ENCODE data around the gene PCDH7. TPM values are rescaled to one million over a fixed set of nuclear protein-coding genes. Genes with fewer than 3 reads are reported as not detected.

Gene PCDH7
- total RNA-seq, 2 donors from 2014 or later = 4.7 to 18.0 TPM

GRCh38 chr4:30753316-30753715 is 33.1 kb downstream of the PCDH7 start:
- no peak overlapping the region for H3K9ac ChIP-seq (ENCODE audit: low read depth in 2 of 2, low read length in 2 of 2)
- intact Hi-C loops (cut with DNase I) = no loop called here

GRCh38 chr4:30754021-30754420 is 33.9 kb downstream of the PCDH7 start:
- DNase-seq = no peak
- TF ChIP-seq CTCF (IDR thresholded peaks at IDR 0.05) = no peak
- Histone ChIP-seq H3K4me3 (no peak overlapping the region), H3K27me3 (no peaks in the 10 kb centered on the region), H3K27ac (no peak overlapping the region), H3K9me3 (no peaks in the 10 kb centered on the region), H3K9ac (ENCODE audit: low read depth in 2 of 2, low read length in 2 of 2) (no peak overlapping the region), H3K36me3 (no peaks in the 10 kb centered on the region), H3K4me1 (no peaks in the 10 kb centered on the region)
- intact Hi-C loops (cut with DNase I) = no loop called here

More at GRCh38 chr4:30753316-30753715, 33.1 kb downstream of the PCDH7 start:
- H3K36me3 ChIP-seq = no peaks in the 10 kb centered on the region
- H3K4me3 ChIP-seq = no peak overlapping the region
- no peaks in the 10 kb centered on the region for H3K4me1 ChIP-seq
- no peak for DNase-seq
- no peaks in the 10 kb centered on the region for H3K9me3 ChIP-seq
- TF ChIP-seq CTCF (IDR thresholded peaks at IDR 0.05) = no peak
- no peaks in the 10 kb centered on the region for H3K27me3 ChIP-seq
- no peak overlapping the region for H3K27ac ChIP-seq

- Histone ChIP-seq H3K27ac (no peak overlapping the region), H3K4me1 (no peaks in the 10 kb centered on the region), H3K9me3 (no peaks in the 10 kb centered on the region), H3K9ac (ENCODE audit: low read depth in 2 of 2, low read length in 2 of 2) (no peak overlapping the region), H3K4me3 (no peak overlapping the region), H3K36me3 (no peaks in the 10 kb centered on the region), H3K27me3 (no peaks in the 10 kb centered on the region)
- TF ChIP-seq CTCF (IDR thresholded peaks at IDR 0.05) = no peak
- DNase-seq = no peak
- intact Hi-C loops (cut with DNase I) = no loop called here
Observed at GRCh38 chr4:30755346-30755745, 35.2 kb downstream of the PCDH7 start.

- no peak overlapping the region for H3K27ac ChIP-seq
- no peaks in the 10 kb centered on the region for H3K4me1 ChIP-seq
- intact Hi-C loops (cut with DNase I) = no loop called here
- TF ChIP-seq CTCF (IDR thresholded peaks at IDR 0.05) = no peak
- H3K36me3 ChIP-seq = no peaks in the 10 kb centered on the region
- H3K9me3 ChIP-seq = no peaks in the 10 kb centered on the region
- H3K27me3 ChIP-seq = no peaks in the 10 kb centered on the region
- no peak for DNase-seq
- H3K9ac ChIP-seq (ENCODE audit: low read depth in 2 of 2, low read length in 2 of 2) = no peak overlapping the region
- no peak overlapping the region for H3K4me3 ChIP-seq
Observed at GRCh38 chr4:30756553-30756952, 36.4 kb downstream of the PCDH7 start.

- Histone ChIP-seq H3K9me3 (no peaks in the 10 kb centered on the region), H3K9ac (ENCODE audit: low read depth in 2 of 2, low read length in 2 of 2) (no peak overlapping the region), H3K36me3 (no peaks in the 10 kb centered on the region), H3K27me3 (no peaks in the 10 kb centered on the region), H3K27ac (no peak overlapping the region), H3K4me3 (no peak overlapping the region), H3K4me1 (no peaks in the 10 kb centered on the region)
- TF ChIP-seq CTCF (IDR thresholded peaks at IDR 0.05) = no peak
- no peak for DNase-seq
- intact Hi-C loops (cut with DNase I) = no loop called here
Observed at GRCh38 chr4:30757357-30757756, 37.2 kb downstream of the PCDH7 start.

GRCh38 chr4:30760551-30760950 is 40.4 kb downstream of the PCDH7 start:
- H3K9ac ChIP-seq (ENCODE audit: low read depth in 2 of 2, low read length in 2 of 2) = no peak overlapping the region
- no peak overlapping the region for H3K4me3 ChIP-seq
- no peak for DNase-seq
- H3K36me3 ChIP-seq = no peaks in the 10 kb centered on the region
- no peak for TF ChIP-seq CTCF (IDR thresholded peaks at IDR 0.05)
- H3K27me3 ChIP-seq = no peaks in the 10 kb centered on the region
- no peaks in the 10 kb centered on the region for H3K9me3 ChIP-seq
- H3K4me1 ChIP-seq = no peaks in the 10 kb centered on the region
- no peak overlapping the region for H3K27ac ChIP-seq
- intact Hi-C loops (cut with DNase I) = no loop called here
